GM06990 (cell line): ENCODE results near the gene SAP30BP.

ENCODE experiments used
- DNase-seq: peaks from one replicate; pipeline ENCODE4 v3.0.0-alpha.2; 2011; ENCODE audit not compliant: insufficient read length; ENCODE audit errors: extremely low read depth
- H3K27me3 ChIP-seq: replicated peaks from 2 replicates; pipeline ENCODE4 v1.6.0; 2011; ENCODE audit warnings: low read length; ENCODE audit not compliant: control insufficient read depth, insufficient read depth
- H3K36me3 ChIP-seq: 2 replicates; pipeline ENCODE4 v1.5.1; 2011; ENCODE audit warnings: low read length; ENCODE audit not compliant: control insufficient read depth, insufficient read depth
- H3K4me3 ChIP-seq: replicated peaks from 2 replicates; pipeline ENCODE4 v1.5.1; 2011; ENCODE audit warnings: low read depth, mild to moderate bottlenecking, control low read depth, low read length
- TF ChIP-seq, protein P1 (sequence below): IDR thresholded peaks from 2 replicates; pipeline ENCODE4 v1.5.1; 2011; ENCODE audit warnings: low read length, control low read depth, mild to moderate bottlenecking, inconsistent platforms; ENCODE audit not compliant: insufficient read depth, poor library complexity, severe bottlenecking

Gene SAP30BP

GRCh38 chr17:75695830-75696271 is 28.7 kb downstream of the SAP30BP start:
- Histone ChIP-seq H3K4me3 (no peak overlapping the region), H3K36me3 (peaks cover 44% of the 10 kb centered on the region), H3K27me3 (no peaks in the 10 kb centered on the region)
- TF ChIP-seq, protein P1, sequence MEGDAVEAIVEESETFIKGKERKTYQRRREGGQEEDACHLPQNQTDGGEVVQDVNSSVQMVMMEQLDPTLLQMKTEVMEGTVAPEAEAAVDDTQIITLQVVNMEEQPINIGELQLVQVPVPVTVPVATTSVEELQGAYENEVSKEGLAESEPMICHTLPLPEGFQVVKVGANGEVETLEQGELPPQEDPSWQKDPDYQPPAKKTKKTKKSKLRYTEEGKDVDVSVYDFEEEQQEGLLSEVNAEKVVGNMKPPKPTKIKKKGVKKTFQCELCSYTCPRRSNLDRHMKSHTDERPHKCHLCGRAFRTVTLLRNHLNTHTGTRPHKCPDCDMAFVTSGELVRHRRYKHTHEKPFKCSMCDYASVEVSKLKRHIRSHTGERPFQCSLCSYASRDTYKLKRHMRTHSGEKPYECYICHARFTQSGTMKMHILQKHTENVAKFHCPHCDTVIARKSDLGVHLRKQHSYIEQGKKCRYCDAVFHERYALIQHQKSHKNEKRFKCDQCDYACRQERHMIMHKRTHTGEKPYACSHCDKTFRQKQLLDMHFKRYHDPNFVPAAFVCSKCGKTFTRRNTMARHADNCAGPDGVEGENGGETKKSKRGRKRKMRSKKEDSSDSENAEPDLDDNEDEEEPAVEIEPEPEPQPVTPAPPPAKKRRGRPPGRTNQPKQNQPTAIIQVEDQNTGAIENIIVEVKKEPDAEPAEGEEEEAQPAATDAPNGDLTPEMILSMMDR: no peak
- DNase-seq: no peak

GRCh38 chr17:75697651-75698291 is 30.6 kb downstream of the SAP30BP start:
- no peak for DNase-seq
- H3K36me3 ChIP-seq: peaks cover 48% of the 10 kb centered on the region
- H3K27me3 ChIP-seq: no peaks in the 10 kb centered on the region
- TF ChIP-seq, protein P1: no peak
- H3K4me3 ChIP-seq: no peak overlapping the region

DNA sequence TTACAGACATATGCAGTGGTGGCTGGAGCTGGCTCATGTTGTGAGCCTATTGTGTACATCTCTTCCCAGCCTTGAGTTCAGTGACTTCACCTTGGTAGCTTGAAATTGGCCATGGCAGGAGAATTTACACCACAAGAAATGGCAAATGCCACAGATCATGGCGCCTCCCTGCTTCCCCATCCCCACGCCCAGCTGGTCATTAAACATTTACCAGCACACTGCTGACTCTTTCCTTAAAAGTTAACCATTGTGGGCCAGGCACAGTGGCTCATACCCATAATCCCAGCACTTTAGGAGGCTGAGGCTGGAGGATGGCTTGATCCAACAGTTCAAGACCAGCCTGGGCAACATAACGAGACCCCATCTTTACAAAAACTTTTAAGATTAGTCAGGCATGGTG is 31.5 kb downstream of the SAP30BP start:
- H3K4me3 ChIP-seq: no peak overlapping the region
- no peaks in the 10 kb centered on the region for H3K27me3 ChIP-seq
- peaks cover 54% of the 10 kb centered on the region for H3K36me3 ChIP-seq
- DNase-seq: no peak
- TF ChIP-seq, protein P1: no peak

DNA sequence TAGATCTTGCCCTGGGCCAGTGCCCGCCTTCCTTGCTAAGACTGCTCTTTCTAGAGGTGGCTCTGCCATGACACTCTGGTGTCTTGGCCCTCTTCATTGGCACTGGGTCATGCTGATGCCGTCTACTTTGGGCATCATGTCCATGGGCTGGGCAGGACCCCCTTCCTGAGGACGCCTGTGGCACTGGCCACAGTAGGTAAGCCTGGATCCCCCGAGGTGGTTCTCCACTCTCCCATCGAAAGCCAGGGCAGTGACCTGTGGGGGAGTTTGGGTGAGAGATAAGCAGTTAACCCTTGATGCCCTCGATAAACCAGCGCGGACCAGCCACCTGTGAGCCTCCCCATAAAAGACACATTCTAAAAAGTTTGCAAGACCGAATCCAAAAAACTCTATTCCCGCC is 34.1 kb downstream of the SAP30BP start:
- H3K36me3 ChIP-seq: peaks cover 62% of the 10 kb centered on the region
- TF ChIP-seq, protein P1: no peak
- no peaks in the 10 kb centered on the region for H3K27me3 ChIP-seq
- DNase-seq: no peak
- no peak overlapping the region for H3K4me3 ChIP-seq

DNA sequence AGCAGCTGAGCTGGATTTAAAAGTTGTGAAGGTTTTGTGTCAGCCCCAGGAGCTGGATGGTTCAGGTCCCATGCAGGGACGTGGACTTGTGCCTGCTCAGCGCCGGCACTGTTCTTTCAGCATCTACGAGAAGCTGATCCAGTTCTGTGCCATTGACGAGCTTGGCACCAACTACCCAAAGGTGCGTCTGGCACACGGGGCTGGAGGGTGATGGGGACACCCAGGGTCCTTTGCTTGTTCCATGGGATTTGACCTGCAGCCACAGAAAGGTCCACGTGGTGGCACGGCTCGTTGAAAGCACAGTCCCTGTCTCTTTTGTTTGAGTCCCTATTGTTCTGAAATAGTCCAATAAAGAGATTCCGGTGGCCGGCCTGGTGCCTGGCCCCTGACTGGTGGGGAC is 36.1 kb downstream of the SAP30BP start:
- Histone ChIP-seq H3K27me3 (no peaks in the 10 kb centered on the region), H3K36me3 (peaks cover 62% of the 10 kb centered on the region), H3K4me3 (no peak overlapping the region)
- no peak for DNase-seq
- TF ChIP-seq, protein P1: no peak

DNA sequence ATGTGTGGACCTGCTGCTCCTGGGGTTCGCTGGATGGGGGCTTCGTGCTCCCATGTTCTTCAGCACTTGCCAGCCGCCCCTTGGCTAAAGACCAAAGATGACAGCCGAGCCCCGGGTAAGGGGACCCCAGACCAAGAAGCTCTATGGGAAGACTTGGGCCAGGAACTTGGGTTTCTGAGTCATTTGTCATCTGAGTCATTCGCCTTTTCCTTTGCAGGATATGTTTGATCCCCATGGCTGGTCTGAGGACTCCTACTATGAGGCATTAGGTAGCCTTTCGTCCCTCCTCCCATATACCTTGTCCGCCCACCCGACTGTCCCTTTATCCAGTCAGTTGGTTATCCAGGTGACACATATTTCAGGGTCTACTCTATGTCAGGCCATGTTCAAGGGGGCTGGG is 36.5 kb downstream of the SAP30BP start:
- no peaks in the 10 kb centered on the region for H3K27me3 ChIP-seq
- H3K36me3 ChIP-seq: peaks cover 62% of the 10 kb centered on the region
- DNase-seq: no peak
- TF ChIP-seq, protein P1: no peak
- no peak overlapping the region for H3K4me3 ChIP-seq
